GM23338 (cell line): ENCODE results near the gene FBXL17.

ENCODE experiments used
- CREB1 ChIP-seq: fragments of 250-450 bp; sonication (Bioruptor Pico); IDR thresholded peaks from 2 replicates; pipeline ENCODE4 v1.5.0; 2020; ENCODE audit warnings: low read depth, mild to moderate bottlenecking, moderate library complexity
- EZH2 ChIP-seq: fragments of 200-600 bp; sonication (generic); IDR thresholded peaks from one replicate; pipeline ENCODE4 v1.8.0; 2017; ENCODE audit warnings: antibody characterized with exemption, mild to moderate bottlenecking, low read depth; ENCODE audit not compliant: unreplicated experiment
- EZH2phosphoT487 ChIP-seq: fragments of 200-600 bp; sonication (generic); IDR thresholded peaks from one replicate; pipeline ENCODE4 v1.8.1; 2018; ENCODE audit warnings: antibody characterized with exemption; ENCODE audit not compliant: unreplicated experiment
- NANOG ChIP-seq: IDR thresholded peaks from 2 replicates; pipeline ENCODE4 v1.6.1; 2016; ENCODE audit warnings: antibody characterized with exemption, borderline replicate concordance
- POLR2AphosphoS5 ChIP-seq: IDR thresholded peaks from 2 replicates; pipeline ENCODE4 v1.6.1; 2016; ENCODE audit warnings: antibody characterized with exemption, low read depth
- TF ChIP-seq, protein P1 (sequence below), 2 experiments: fragments of 200-600 bp in 1 of 2; sonication (generic) in 1 of 2; conservative IDR thresholded peaks; 2 replicates each; pipeline versions ENCODE4 v1.5.1 to v1.6.1; 2016 to 2017; ENCODE audit warnings: antibody characterized with exemption in 2 of 2, low read depth in 2 of 2, mild to moderate bottlenecking in 2 of 2, moderate library complexity in 1 of 2
- TF ChIP-seq, protein P2 (sequence below): IDR thresholded peaks from one replicate; pipeline ENCODE4 v1.6.1; 2018; ENCODE audit warnings: antibody characterized with exemption; ENCODE audit not compliant: unreplicated experiment
- TF ChIP-seq, protein P3 (sequence below): fragments of 250-450 bp; sonication (Bioruptor Pico); IDR thresholded peaks from 2 replicates; pipeline ENCODE4 v1.5.0; 2020; ENCODE audit warnings: mild to moderate bottlenecking, moderate library complexity

DNA sequence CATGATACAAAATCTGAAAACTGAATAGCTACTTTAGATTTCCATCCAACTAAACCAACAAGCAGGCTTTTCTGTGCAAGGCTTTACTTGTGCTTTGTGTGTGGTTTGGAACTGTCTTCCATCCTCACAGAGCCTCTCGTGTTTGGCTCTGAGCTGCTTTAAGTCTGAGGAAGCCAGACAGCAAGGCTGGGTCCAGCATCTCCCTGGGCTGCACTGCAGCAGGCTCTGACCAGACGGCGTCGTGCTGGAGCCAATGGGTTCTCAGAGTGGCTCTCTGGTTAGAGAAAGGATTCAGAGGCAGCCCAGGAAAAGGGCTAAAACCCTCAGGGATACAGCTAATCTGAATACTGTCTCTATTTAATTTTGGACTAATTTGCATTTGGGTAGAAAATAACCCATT is 503.2 kb downstream of the FBXL17 start:
- TF ChIP-seq POLR2AphosphoS5 (no peak), EZH2 (no peak), NANOG (no peak), CREB1 (no peak), EZH2phosphoT487 (no peak)
- TF ChIP-seq, protein P1, sequence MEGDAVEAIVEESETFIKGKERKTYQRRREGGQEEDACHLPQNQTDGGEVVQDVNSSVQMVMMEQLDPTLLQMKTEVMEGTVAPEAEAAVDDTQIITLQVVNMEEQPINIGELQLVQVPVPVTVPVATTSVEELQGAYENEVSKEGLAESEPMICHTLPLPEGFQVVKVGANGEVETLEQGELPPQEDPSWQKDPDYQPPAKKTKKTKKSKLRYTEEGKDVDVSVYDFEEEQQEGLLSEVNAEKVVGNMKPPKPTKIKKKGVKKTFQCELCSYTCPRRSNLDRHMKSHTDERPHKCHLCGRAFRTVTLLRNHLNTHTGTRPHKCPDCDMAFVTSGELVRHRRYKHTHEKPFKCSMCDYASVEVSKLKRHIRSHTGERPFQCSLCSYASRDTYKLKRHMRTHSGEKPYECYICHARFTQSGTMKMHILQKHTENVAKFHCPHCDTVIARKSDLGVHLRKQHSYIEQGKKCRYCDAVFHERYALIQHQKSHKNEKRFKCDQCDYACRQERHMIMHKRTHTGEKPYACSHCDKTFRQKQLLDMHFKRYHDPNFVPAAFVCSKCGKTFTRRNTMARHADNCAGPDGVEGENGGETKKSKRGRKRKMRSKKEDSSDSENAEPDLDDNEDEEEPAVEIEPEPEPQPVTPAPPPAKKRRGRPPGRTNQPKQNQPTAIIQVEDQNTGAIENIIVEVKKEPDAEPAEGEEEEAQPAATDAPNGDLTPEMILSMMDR (conservative IDR thresholded peaks at IDR 0.05; ENCODE audit: low read depth in 2 of 2): no peak
- TF ChIP-seq, protein P2, sequence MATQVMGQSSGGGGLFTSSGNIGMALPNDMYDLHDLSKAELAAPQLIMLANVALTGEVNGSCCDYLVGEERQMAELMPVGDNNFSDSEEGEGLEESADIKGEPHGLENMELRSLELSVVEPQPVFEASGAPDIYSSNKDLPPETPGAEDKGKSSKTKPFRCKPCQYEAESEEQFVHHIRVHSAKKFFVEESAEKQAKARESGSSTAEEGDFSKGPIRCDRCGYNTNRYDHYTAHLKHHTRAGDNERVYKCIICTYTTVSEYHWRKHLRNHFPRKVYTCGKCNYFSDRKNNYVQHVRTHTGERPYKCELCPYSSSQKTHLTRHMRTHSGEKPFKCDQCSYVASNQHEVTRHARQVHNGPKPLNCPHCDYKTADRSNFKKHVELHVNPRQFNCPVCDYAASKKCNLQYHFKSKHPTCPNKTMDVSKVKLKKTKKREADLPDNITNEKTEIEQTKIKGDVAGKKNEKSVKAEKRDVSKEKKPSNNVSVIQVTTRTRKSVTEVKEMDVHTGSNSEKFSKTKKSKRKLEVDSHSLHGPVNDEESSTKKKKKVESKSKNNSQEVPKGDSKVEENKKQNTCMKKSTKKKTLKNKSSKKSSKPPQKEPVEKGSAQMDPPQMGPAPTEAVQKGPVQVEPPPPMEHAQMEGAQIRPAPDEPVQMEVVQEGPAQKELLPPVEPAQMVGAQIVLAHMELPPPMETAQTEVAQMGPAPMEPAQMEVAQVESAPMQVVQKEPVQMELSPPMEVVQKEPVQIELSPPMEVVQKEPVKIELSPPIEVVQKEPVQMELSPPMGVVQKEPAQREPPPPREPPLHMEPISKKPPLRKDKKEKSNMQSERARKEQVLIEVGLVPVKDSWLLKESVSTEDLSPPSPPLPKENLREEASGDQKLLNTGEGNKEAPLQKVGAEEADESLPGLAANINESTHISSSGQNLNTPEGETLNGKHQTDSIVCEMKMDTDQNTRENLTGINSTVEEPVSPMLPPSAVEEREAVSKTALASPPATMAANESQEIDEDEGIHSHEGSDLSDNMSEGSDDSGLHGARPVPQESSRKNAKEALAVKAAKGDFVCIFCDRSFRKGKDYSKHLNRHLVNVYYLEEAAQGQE: no peak
- TF ChIP-seq, protein P3, sequence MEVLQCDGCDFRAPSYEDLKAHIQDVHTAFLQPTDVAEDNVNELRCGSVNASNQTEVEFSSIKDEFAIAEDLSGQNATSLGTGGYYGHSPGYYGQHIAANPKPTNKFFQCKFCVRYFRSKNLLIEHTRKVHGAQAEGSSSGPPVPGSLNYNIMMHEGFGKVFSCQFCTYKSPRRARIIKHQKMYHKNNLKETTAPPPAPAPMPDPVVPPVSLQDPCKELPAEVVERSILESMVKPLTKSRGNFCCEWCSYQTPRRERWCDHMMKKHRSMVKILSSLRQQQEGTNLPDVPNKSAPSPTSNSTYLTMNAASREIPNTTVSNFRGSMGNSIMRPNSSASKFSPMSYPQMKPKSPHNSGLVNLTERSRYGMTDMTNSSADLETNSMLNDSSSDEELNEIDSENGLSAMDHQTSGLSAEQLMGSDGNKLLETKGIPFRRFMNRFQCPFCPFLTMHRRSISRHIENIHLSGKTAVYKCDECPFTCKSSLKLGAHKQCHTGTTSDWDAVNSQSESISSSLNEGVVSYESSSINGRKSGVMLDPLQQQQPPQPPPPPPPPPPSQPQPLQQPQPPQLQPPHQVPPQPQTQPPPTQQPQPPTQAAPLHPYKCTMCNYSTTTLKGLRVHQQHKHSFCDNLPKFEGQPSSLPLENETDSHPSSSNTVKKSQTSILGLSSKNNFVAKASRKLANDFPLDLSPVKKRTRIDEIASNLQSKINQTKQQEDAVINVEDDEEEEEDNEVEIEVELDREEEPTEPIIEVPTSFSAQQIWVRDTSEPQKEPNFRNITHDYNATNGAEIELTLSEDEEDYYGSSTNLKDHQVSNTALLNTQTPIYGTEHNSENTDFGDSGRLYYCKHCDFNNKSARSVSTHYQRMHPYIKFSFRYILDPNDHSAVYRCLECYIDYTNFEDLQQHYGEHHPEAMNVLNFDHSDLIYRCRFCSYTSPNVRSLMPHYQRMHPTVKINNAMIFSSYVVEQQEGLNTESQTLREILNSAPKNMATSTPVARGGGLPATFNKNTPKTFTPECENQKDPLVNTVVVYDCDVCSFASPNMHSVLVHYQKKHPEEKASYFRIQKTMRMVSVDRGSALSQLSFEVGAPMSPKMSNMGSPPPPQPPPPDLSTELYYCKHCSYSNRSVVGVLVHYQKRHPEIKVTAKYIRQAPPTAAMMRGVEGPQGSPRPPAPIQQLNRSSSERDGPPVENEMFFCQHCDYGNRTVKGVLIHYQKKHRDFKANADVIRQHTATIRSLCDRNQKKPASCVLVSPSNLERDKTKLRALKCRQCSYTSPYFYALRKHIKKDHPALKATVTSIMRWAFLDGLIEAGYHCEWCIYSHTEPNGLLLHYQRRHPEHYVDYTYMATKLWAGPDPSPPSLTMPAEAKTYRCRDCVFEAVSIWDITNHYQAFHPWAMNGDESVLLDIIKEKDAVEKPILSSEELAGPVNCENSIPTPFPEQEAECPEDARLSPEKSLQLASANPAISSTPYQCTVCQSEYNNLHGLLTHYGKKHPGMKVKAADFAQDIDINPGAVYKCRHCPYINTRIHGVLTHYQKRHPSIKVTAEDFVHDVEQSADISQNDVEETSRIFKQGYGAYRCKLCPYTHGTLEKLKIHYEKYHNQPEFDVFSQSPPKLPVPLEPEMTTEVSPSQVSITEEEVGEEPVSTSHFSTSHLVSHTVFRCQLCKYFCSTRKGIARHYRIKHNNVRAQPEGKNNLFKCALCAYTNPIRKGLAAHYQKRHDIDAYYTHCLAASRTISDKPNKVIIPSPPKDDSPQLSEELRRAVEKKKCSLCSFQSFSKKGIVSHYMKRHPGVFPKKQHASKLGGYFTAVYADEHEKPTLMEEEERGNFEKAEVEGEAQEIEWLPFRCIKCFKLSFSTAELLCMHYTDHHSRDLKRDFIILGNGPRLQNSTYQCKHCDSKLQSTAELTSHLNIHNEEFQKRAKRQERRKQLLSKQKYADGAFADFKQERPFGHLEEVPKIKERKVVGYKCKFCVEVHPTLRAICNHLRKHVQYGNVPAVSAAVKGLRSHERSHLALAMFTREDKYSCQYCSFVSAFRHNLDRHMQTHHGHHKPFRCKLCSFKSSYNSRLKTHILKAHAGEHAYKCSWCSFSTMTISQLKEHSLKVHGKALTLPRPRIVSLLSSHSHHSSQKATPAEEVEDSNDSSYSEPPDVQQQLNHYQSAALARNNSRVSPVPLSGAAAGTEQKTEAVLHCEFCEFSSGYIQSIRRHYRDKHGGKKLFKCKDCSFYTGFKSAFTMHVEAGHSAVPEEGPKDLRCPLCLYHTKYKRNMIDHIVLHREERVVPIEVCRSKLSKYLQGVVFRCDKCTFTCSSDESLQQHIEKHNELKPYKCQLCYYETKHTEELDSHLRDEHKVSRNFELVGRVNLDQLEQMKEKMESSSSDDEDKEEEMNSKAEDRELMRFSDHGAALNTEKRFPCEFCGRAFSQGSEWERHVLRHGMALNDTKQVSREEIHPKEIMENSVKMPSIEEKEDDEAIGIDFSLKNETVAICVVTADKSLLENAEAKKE (CRISPR knock-in tag): no peak
